WTC11 (cell line): Measurements from ENCODE around the gene ZNF467. TPM values are rescaled to one million over a fixed set of nuclear protein-coding genes. Genes with fewer than 3 reads are reported as not detected.

Source experiments
- ATAC-seq: fragments of 200-7000 bp; cut with Tn5 transposase; 2 replicates; pipeline ENCODE4 v1.10.0; 2021; ENCODE audit warnings: mild to moderate bottlenecking, moderate library complexity
- CTCF ChIA-PET: fragments of 300-600 bp; sonication (Branson Sonifier 250); formaldehyde crosslinking; loops from one replicate; lab custom pipeline; 2021; ENCODE audit warnings: antibody characterized with exemption; lab: Charles Lee
- POLR2A ChIA-PET: fragments of 350-600 bp; sonication (Branson Sonifier 250); formaldehyde crosslinking; loops from one replicate; lab custom pipeline; 2021; ENCODE audit warnings: antibody characterized with exemption; lab: Charles Lee
- DNase-seq: peaks from one replicate; pipeline ENCODE4 v3.0.0; 2021; ENCODE audit warnings: low spot score
- H3K27ac Mint-ChIP-seq: 2 replicates; pipeline ENCODE4 v1.8.0; 2021; ENCODE audit warnings: mixed read lengths
- H3K27me3 Mint-ChIP-seq: 2 replicates; pipeline ENCODE4 v1.8.0; 2021; ENCODE audit warnings: low read depth, mild to moderate bottlenecking, moderate library complexity, mixed read lengths
- H3K36me3 Mint-ChIP-seq: 2 replicates; pipeline ENCODE4 v1.8.0; 2021; ENCODE audit warnings: mixed read lengths
- H3K4me1 Mint-ChIP-seq: 2 replicates; pipeline ENCODE4 v1.8.0; 2022; ENCODE audit warnings: mixed read lengths
- H3K4me3 Mint-ChIP-seq: 2 replicates; pipeline ENCODE4 v1.8.0; 2021; ENCODE audit warnings: mild to moderate bottlenecking, moderate library complexity, mixed read lengths
- H3K9me3 Mint-ChIP-seq: 2 replicates; pipeline ENCODE4 v1.8.0; 2021; ENCODE audit warnings: mixed read lengths
- ETV6 ChIP-seq: sonication (generic); formaldehyde crosslinking; IDR thresholded peaks from 2 replicates; pipeline ENCODE4 v1.8.1; 2022; ENCODE audit warnings: mild to moderate bottlenecking, missing genetic modification reagents
- FOXK1 ChIP-seq: sonication (generic); formaldehyde crosslinking; IDR thresholded peaks from 2 replicates; pipeline ENCODE4 v1.8.0; 2022; ENCODE audit warnings: mild to moderate bottlenecking, moderate library complexity, missing genetic modification reagents
- FOXP4 ChIP-seq: sonication (generic); formaldehyde crosslinking; IDR thresholded peaks from 2 replicates; pipeline ENCODE4 v1.8.0; 2022; ENCODE audit warnings: mild to moderate bottlenecking, missing genetic modification reagents
- OVOL2 ChIP-seq: fragments of 250-450 bp; sonication (Bioruptor Pico); IDR thresholded peaks from 2 replicates; pipeline ENCODE4 v1.9.0; 2021; ENCODE audit warnings: mild to moderate bottlenecking, borderline replicate concordance
- RELA ChIP-seq: sonication (generic); formaldehyde crosslinking; IDR thresholded peaks from 2 replicates; pipeline ENCODE4 v1.8.1; 2022; ENCODE audit warnings: missing genetic modification reagents, mild to moderate bottlenecking, borderline replicate concordance
- SMAD4 ChIP-seq: sonication (generic); formaldehyde crosslinking; IDR thresholded peaks from 2 replicates; pipeline ENCODE4 v1.8.0; 2022; ENCODE audit warnings: mild to moderate bottlenecking, missing genetic modification reagents
- ZNF416 ChIP-seq: fragments of 250-450 bp; sonication (Bioruptor Pico); IDR thresholded peaks from 2 replicates; pipeline ENCODE4 v1.9.0; 2021; ENCODE audit warnings: mild to moderate bottlenecking, inconsistent platforms
- ZNF512 ChIP-seq: sonication (generic); formaldehyde crosslinking; IDR thresholded peaks from 2 replicates; pipeline ENCODE4 v1.8.1; 2022; ENCODE audit warnings: missing genetic modification reagents, borderline replicate concordance
- total RNA-seq: library from RNA; stranded (reverse); gene quantifications from 3 replicates; pipeline ENCODE4 v1.2.3, GENCODE V29; 2021
- TF ChIP-seq, protein P1 (sequence below): sonication (generic); formaldehyde crosslinking; IDR thresholded peaks from 2 replicates; pipeline ENCODE4 v1.8.1; 2023; ENCODE audit warnings: mild to moderate bottlenecking, missing genetic modification reagents, borderline replicate concordance
- TF ChIP-seq, protein P2 (sequence below): fragments of 250-450 bp; sonication (Bioruptor Pico); IDR thresholded peaks from 2 replicates; pipeline ENCODE4 v1.9.0; 2021; ENCODE audit warnings: mild to moderate bottlenecking
- TF ChIP-seq, protein P3 (sequence below): sonication (generic); formaldehyde crosslinking; IDR thresholded peaks from 2 replicates; pipeline ENCODE4 v1.8.0; 2022; ENCODE audit warnings: mild to moderate bottlenecking, missing genetic modification reagents
- TF ChIP-seq, protein P4 (sequence below): sonication (generic); formaldehyde crosslinking; IDR thresholded peaks from 2 replicates; pipeline ENCODE4 v1.8.1; 2023; ENCODE audit warnings: mild to moderate bottlenecking, missing genetic modification reagents
- TF ChIP-seq, protein P5 (sequence below): sonication (generic); formaldehyde crosslinking; IDR thresholded peaks from 2 replicates; pipeline ENCODE4 v1.8.0; 2022; ENCODE audit warnings: missing genetic modification reagents
- TF ChIP-seq, protein P6 (sequence below): sonication (generic); formaldehyde crosslinking; IDR thresholded peaks from 2 replicates; pipeline ENCODE4 v1.8.0; 2022; ENCODE audit warnings: mild to moderate bottlenecking, missing genetic modification reagents
- TF ChIP-seq, protein P7 (sequence below): sonication (generic); formaldehyde crosslinking; IDR thresholded peaks from 2 replicates; pipeline ENCODE4 v1.8.1; 2022; ENCODE audit warnings: mild to moderate bottlenecking, moderate library complexity, missing genetic modification reagents

ZNF467 gene
- total RNA-seq, 1 experiment from 2014 or later = 0.70 TPM

GRCh38 chr7:149790754-149791360 lies 17.5 kb upstream of the ZNF467 start (continued):
- TF ChIP-seq, protein P1, sequence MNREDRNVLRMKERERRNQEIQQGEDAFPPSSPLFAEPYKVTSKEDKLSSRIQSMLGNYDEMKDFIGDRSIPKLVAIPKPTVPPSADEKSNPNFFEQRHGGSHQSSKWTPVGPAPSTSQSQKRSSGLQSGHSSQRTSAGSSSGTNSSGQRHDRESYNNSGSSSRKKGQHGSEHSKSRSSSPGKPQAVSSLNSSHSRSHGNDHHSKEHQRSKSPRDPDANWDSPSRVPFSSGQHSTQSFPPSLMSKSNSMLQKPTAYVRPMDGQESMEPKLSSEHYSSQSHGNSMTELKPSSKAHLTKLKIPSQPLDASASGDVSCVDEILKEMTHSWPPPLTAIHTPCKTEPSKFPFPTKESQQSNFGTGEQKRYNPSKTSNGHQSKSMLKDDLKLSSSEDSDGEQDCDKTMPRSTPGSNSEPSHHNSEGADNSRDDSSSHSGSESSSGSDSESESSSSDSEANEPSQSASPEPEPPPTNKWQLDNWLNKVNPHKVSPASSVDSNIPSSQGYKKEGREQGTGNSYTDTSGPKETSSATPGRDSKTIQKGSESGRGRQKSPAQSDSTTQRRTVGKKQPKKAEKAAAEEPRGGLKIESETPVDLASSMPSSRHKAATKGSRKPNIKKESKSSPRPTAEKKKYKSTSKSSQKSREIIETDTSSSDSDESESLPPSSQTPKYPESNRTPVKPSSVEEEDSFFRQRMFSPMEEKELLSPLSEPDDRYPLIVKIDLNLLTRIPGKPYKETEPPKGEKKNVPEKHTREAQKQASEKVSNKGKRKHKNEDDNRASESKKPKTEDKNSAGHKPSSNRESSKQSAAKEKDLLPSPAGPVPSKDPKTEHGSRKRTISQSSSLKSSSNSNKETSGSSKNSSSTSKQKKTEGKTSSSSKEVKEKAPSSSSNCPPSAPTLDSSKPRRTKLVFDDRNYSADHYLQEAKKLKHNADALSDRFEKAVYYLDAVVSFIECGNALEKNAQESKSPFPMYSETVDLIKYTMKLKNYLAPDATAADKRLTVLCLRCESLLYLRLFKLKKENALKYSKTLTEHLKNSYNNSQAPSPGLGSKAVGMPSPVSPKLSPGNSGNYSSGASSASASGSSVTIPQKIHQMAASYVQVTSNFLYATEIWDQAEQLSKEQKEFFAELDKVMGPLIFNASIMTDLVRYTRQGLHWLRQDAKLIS (CRISPR knock-in tag) = no peak
- TF ChIP-seq, protein P2, sequence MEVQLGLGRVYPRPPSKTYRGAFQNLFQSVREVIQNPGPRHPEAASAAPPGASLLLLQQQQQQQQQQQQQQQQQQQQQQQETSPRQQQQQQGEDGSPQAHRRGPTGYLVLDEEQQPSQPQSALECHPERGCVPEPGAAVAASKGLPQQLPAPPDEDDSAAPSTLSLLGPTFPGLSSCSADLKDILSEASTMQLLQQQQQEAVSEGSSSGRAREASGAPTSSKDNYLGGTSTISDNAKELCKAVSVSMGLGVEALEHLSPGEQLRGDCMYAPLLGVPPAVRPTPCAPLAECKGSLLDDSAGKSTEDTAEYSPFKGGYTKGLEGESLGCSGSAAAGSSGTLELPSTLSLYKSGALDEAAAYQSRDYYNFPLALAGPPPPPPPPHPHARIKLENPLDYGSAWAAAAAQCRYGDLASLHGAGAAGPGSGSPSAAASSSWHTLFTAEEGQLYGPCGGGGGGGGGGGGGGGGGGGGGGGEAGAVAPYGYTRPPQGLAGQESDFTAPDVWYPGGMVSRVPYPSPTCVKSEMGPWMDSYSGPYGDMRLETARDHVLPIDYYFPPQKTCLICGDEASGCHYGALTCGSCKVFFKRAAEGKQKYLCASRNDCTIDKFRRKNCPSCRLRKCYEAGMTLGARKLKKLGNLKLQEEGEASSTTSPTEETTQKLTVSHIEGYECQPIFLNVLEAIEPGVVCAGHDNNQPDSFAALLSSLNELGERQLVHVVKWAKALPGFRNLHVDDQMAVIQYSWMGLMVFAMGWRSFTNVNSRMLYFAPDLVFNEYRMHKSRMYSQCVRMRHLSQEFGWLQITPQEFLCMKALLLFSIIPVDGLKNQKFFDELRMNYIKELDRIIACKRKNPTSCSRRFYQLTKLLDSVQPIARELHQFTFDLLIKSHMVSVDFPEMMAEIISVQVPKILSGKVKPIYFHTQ = no peak
- TF ChIP-seq OVOL2 (CRISPR knock-in tag) = no peak
- no peak for TF ChIP-seq ZNF512 (CRISPR knock-in tag)
- TF ChIP-seq, protein P3, sequence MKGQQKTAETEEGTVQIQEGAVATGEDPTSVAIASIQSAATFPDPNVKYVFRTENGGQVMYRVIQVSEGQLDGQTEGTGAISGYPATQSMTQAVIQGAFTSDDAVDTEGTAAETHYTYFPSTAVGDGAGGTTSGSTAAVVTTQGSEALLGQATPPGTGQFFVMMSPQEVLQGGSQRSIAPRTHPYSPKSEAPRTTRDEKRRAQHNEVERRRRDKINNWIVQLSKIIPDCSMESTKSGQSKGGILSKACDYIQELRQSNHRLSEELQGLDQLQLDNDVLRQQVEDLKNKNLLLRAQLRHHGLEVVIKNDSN (CRISPR knock-in tag) = no peak

- H3K9me3 Mint-ChIP-seq = no peaks in the 10 kb centered on the region
- H3K27me3 Mint-ChIP-seq = peaks cover 47% of the 10 kb centered on the region
- H3K4me3 Mint-ChIP-seq = peak overlapping the region; percentile 64
- no peaks in the 10 kb centered on the region for H3K36me3 Mint-ChIP-seq
- POLR2A ChIA-PET = no interaction called here
- CTCF ChIA-PET = interaction anchor here (0.9 to 5.0 kb wide), 26 partner anchors 8 to 165 kb away, joined by 3 to 51 read pairs (median 6); partner anchors contain the start of genes ZNF467 and ZNF862
- ATAC-seq (peak; percentile 68), DNase-seq (peak; percentile 78)
- H3K27ac Mint-ChIP-seq = no peak overlapping the region
- H3K4me1 Mint-ChIP-seq = peaks cover 7% of the 10 kb centered on the region; the same call in 1 of the 2 replicates
- TF ChIP-seq RELA (CRISPR knock-in tag) = peak; percentile 47; the same call in 1 of the 2 replicates
- TF ChIP-seq, protein P4, sequence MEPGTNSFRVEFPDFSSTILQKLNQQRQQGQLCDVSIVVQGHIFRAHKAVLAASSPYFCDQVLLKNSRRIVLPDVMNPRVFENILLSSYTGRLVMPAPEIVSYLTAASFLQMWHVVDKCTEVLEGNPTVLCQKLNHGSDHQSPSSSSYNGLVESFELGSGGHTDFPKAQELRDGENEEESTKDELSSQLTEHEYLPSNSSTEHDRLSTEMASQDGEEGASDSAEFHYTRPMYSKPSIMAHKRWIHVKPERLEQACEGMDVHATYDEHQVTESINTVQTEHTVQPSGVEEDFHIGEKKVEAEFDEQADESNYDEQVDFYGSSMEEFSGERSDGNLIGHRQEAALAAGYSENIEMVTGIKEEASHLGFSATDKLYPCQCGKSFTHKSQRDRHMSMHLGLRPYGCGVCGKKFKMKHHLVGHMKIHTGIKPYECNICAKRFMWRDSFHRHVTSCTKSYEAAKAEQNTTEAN (CRISPR knock-in tag) = no peak
- peak; percentile 68 for TF ChIP-seq FOXP4 (CRISPR knock-in tag)
- TF ChIP-seq, protein P5, sequence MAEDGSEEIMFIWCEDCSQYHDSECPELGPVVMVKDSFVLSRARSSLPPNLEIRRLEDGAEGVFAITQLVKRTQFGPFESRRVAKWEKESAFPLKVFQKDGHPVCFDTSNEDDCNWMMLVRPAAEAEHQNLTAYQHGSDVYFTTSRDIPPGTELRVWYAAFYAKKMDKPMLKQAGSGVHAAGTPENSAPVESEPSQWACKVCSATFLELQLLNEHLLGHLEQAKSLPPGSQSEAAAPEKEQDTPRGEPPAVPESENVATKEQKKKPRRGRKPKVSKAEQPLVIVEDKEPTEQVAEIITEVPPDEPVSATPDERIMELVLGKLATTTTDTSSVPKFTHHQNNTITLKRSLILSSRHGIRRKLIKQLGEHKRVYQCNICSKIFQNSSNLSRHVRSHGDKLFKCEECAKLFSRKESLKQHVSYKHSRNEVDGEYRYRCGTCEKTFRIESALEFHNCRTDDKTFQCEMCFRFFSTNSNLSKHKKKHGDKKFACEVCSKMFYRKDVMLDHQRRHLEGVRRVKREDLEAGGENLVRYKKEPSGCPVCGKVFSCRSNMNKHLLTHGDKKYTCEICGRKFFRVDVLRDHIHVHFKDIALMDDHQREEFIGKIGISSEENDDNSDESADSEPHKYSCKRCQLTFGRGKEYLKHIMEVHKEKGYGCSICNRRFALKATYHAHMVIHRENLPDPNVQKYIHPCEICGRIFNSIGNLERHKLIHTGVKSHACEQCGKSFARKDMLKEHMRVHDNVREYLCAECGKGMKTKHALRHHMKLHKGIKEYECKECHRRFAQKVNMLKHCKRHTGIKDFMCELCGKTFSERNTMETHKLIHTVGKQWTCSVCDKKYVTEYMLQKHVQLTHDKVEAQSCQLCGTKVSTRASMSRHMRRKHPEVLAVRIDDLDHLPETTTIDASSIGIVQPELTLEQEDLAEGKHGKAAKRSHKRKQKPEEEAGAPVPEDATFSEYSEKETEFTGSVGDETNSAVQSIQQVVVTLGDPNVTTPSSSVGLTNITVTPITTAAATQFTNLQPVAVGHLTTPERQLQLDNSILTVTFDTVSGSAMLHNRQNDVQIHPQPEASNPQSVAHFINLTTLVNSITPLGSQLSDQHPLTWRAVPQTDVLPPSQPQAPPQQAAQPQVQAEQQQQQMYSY (CRISPR knock-in tag) = no peak
- TF ChIP-seq ETV6 = peak; percentile 26; the same call in 1 of the 2 replicates
- peak; percentile 76; the same call in 1 of the 2 replicates for TF ChIP-seq FOXK1 (CRISPR knock-in tag)
- no peak for TF ChIP-seq ZNF416 (CRISPR knock-in tag)
- no peak for TF ChIP-seq SMAD4 (CRISPR knock-in tag)
- TF ChIP-seq, protein P6, sequence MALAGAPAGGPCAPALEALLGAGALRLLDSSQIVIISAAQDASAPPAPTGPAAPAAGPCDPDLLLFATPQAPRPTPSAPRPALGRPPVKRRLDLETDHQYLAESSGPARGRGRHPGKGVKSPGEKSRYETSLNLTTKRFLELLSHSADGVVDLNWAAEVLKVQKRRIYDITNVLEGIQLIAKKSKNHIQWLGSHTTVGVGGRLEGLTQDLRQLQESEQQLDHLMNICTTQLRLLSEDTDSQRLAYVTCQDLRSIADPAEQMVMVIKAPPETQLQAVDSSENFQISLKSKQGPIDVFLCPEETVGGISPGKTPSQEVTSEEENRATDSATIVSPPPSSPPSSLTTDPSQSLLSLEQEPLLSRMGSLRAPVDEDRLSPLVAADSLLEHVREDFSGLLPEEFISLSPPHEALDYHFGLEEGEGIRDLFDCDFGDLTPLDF = no peak
- TF ChIP-seq, protein P7, sequence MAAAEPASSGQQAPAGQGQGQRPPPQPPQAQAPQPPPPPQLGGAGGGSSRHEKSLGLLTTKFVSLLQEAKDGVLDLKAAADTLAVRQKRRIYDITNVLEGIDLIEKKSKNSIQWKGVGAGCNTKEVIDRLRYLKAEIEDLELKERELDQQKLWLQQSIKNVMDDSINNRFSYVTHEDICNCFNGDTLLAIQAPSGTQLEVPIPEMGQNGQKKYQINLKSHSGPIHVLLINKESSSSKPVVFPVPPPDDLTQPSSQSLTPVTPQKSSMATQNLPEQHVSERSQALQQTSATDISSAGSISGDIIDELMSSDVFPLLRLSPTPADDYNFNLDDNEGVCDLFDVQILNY = no peak; the same call in 1 of the 2 replicates
These were observed 16.8 kb upstream of the ZNF467 start for GRCh38 chr7:149790146-149790548.
